Aorta (tissue), 5 donors: Measurements from ENCODE around the gene TAL2. TPM values are rescaled to one million over a fixed set of nuclear protein-coding genes. Genes with fewer than 3 reads are reported as not detected.
A peak's percentile ranks its signal among the peaks of the same experiment; 100 is the strongest.

ENCODE experiments used
- ATAC-seq: fragments of 200-7000 bp; cut with Tn5 transposase; one replicate; pipeline ENCODE4 v1.9.1; 2022; ENCODE audit warnings: moderate library complexity; ENCODE audit not compliant: low FRiP score
- DNase-seq, 2 donors: peaks; one replicate each; pipeline ENCODE4 v3.0.0-alpha.2; 2020
- H3K27ac ChIP-seq, 2 donors: one replicate each; pipeline ENCODE4 v1.5.1; 2013; ENCODE audit warnings: low read length in 2 of 2, mild to moderate bottlenecking in 2 of 2, moderate library complexity in 2 of 2, control low read depth in 1 of 2, inconsistent platforms in 1 of 2, low read depth in 1 of 2
- H3K27me3 ChIP-seq, 2 donors: one replicate each; pipeline ENCODE4 v1.6.1; 2013; ENCODE audit warnings: control low read depth in 1 of 2, low read length in 1 of 2, mild to moderate bottlenecking in 1 of 2, moderate library complexity in 1 of 2; ENCODE audit not compliant: insufficient read depth in 2 of 2, control insufficient read depth in 1 of 2
- H3K36me3 ChIP-seq, 2 donors: one replicate each; pipeline ENCODE4 v1.6.1; 2013; ENCODE audit warnings: control low read depth in 1 of 2, low read length in 1 of 2, mild to moderate bottlenecking in 1 of 2; ENCODE audit not compliant: insufficient read depth in 2 of 2, control insufficient read depth in 1 of 2
- H3K4me1 ChIP-seq, 2 donors: one replicate each; pipeline ENCODE4 v1.6.1; 2013; ENCODE audit warnings: low read length in 2 of 2, control low read depth in 1 of 2, mild to moderate bottlenecking in 1 of 2, moderate library complexity in 1 of 2; ENCODE audit not compliant: insufficient read depth in 2 of 2, control insufficient read depth in 1 of 2
- H3K4me3 ChIP-seq, 2 donors: one replicate each; pipeline ENCODE4 v1.5.1; 2013; ENCODE audit warnings: low read length in 2 of 2, control low read depth in 1 of 2, mild to moderate bottlenecking in 1 of 2
- H3K9me3 ChIP-seq: one replicate; pipeline ENCODE4 v1.6.1; 2013; ENCODE audit warnings: mild to moderate bottlenecking, low read length; ENCODE audit not compliant: control insufficient read depth
- WGBS, 2 donors: extraction: QIAGEN DNeasy Blood & Tissue Kit; methylation state at CpG; one replicate each; pipeline ENCODE4 v1.1.7; 2013; 5-methylcytosine and 5-hydroxymethylcytosine counted together
- intact Hi-C, 2 donors: fragments of 100-400 bp; cut with DNase I; formaldehyde crosslinking; loops; one replicate each; pipeline versions ENCODE4 v1.14.2 to v1.15.0; 2022
- polyA plus RNA-seq, 2 donors: library from polyadenylated mRNA; stranded (reverse); fragments of 200-250 nt; gene quantifications; one replicate each; pipeline ENCODE4 v1.2.3, GENCODE V29; 2013
- total RNA-seq, 2 donors: library from RNA; stranded (reverse); fragmentation: NEBNext Ultra II Directional; extraction: Animal tissue kit (Norgen Biotek cat#: 25700); gene quantifications; one replicate each; pipeline ENCODE4 v1.2.1, GENCODE V29; 2021
- donor health status: healthy with polysubstance abuse.
- donor health status: Bipolar disorder and iron deficiency.
- donor health status: DM: no; HTN: no; CAD: no.
- donor health status: DM: no; HTN: no; CAD: no.
- donor health status: DM: yes; HTN: yes; CAD: no.

TAL2 gene
- total and polyA plus RNA-seq, 4 donors, result not detected

- Histone ChIP-seq H3K4me1 (no peaks in the 10 kb centered on the region), H3K27me3 (no peaks in the 10 kb centered on the region), H3K27ac (no peak overlapping the region), H3K9me3 (peaks cover 3% of the 10 kb centered on the region), H3K36me3 (peaks cover 0 to 2% of the 10 kb centered on the region in 2 donors), H3K4me3 (no peak overlapping the region)
- DNase-seq, result no peak
- intact Hi-C loops, result no loop called here
- WGBS, 2 donors, result 95 to 96% methylated on average over 7 of the region's 7 CpGs
- no peak for ATAC-seq
Measured at GRCh38 chr9:105646879-105647594, 15.2 kb upstream of the TAL2 start.

GRCh38 chr9:105647595-105648349, 14.5 kb upstream of the TAL2 start:
- Histone ChIP-seq H3K9me3 (peaks cover 3% of the 10 kb centered on the region), H3K4me3 (no peak overlapping the region), H3K27me3 (no peaks in the 10 kb centered on the region), H3K4me1 (no peaks in the 10 kb centered on the region), H3K36me3 (peaks cover 0 to 1% of the 10 kb centered on the region in 2 donors), H3K27ac (no peak overlapping the region)
- ATAC-seq (no peak), DNase-seq (no peak)
- WGBS, 2 donors, result 80 to 82% methylated on average over 12 of the region's 12 CpGs
- intact Hi-C loops, result no loop called here

GRCh38 chr9:105651806-105652205, 10.5 kb upstream of the TAL2 start:
- H3K9me3 ChIP-seq, result no peaks in the 10 kb centered on the region
- no peaks in the 10 kb centered on the region for H3K36me3 ChIP-seq
- H3K4me1 ChIP-seq, result no peaks in the 10 kb centered on the region
- intact Hi-C loops, result no loop called here
- H3K4me3 ChIP-seq, result no peak overlapping the region
- H3K27ac ChIP-seq, result no peak overlapping the region
- no peaks in the 10 kb centered on the region for H3K27me3 ChIP-seq
- 86 to 91% methylated on average over 4 of the region's 4 CpGs for WGBS, 2 donors
- DNase-seq (no peak), ATAC-seq (no peak)

GRCh38 chr9:105656131-105656921, 5.9 kb upstream of the TAL2 start:
- intact Hi-C loops, result no loop called here
- H3K4me3 ChIP-seq, result peak overlapping the region; percentile 8 to 28
- no peaks in the 10 kb centered on the region for H3K36me3 ChIP-seq
- ATAC-seq, result peak; percentile 68
- peak in 1 of 2 donors; percentile 79 for DNase-seq
- no peaks in the 10 kb centered on the region for H3K27me3 ChIP-seq
- no peak overlapping the region for H3K27ac ChIP-seq
- 2% methylated on average over 63 to 75 of the region's 75 CpGs for WGBS, 2 donors
- no peaks in the 10 kb centered on the region for H3K9me3 ChIP-seq
- no peaks in the 10 kb centered on the region for H3K4me1 ChIP-seq

GRCh38 chr9:105658351-105658750, 3.9 kb upstream of the TAL2 start:
- H3K36me3 ChIP-seq, result no peaks in the 10 kb centered on the region
- DNase-seq (no peak), ATAC-seq (no peak)
- H3K4me1 ChIP-seq, result no peaks in the 10 kb centered on the region
- no peak overlapping the region for H3K27ac ChIP-seq
- no peaks in the 10 kb centered on the region for H3K27me3 ChIP-seq
- intact Hi-C loops, result no loop called here
- H3K9me3 ChIP-seq, result no peaks in the 10 kb centered on the region
- H3K4me3 ChIP-seq, result no peak overlapping the region
- WGBS, 2 donors, result 89 to 92% methylated on average over 2 of the region's 2 CpGs

GRCh38 chr9:105661011-105661410, 1.2 kb upstream of the TAL2 start:
- H3K27me3 ChIP-seq, result no peaks in the 10 kb centered on the region

GRCh38 chr9:105663914-105664313, 1.7 kb downstream of the TAL2 start:
- Histone ChIP-seq H3K9me3 (no peaks in the 10 kb centered on the region), H3K27me3 (no peaks in the 10 kb centered on the region), H3K4me3 (no peak overlapping the region), H3K36me3 (no peaks in the 10 kb centered on the region), H3K4me1 (no peaks in the 10 kb centered on the region), H3K27ac (no peak overlapping the region)
- DNase-seq, result no peak
- intact Hi-C loops, result no loop called here
- WGBS, 2 donors, result 78 to 82% methylated on average over 5 of the region's 5 CpGs
- no peak for ATAC-seq

More at GRCh38 chr9:105661011-105661410, 1.2 kb upstream of the TAL2 start:
- no peak for DNase-seq
- Histone ChIP-seq H3K27ac (no peak overlapping the region), H3K36me3 (no peaks in the 10 kb centered on the region), H3K9me3 (no peaks in the 10 kb centered on the region), H3K4me3 (no peak overlapping the region), H3K4me1 (no peaks in the 10 kb centered on the region)
- intact Hi-C loops, result no loop called here
- no peak for ATAC-seq
- 14 to 17% methylated on average over 4 of the region's 4 CpGs for WGBS, 2 donors

GRCh38 chr9:105667867-105668266, 5.6 kb downstream of the TAL2 start:
- Histone ChIP-seq H3K27ac (no peak overlapping the region), H3K36me3 (no peaks in the 10 kb centered on the region), H3K4me3 (no peak overlapping the region), H3K4me1 (no peaks in the 10 kb centered on the region), H3K9me3 (no peaks in the 10 kb centered on the region), H3K27me3 (no peaks in the 10 kb centered on the region)
- WGBS, 2 donors, result 27 to 53% methylated on average over 4 of the region's 4 CpGs
- no peak for ATAC-seq
- intact Hi-C loops, result no loop called here
- DNase-seq, result no peak
